AG04450 (cell line): ENCODE measurements around the gene PSTPIP2. TPM values are rescaled to one million over a fixed set of nuclear protein-coding genes. Genes with fewer than 3 reads are reported as not detected.

Experiments used
- CTCF ChIA-PET: fragments of 300-600, 350-600 bp; formaldehyde crosslinking; extraction: SDS; loops from one replicate; lab custom pipeline; 2022; ENCODE audit warnings: antibody characterized with exemption, inconsistent platforms; lab: Charles Lee
- POLR2A ChIA-PET: fragments of 350-600 bp; formaldehyde crosslinking; extraction: SDS; loops from one replicate; lab custom pipeline; 2021; ENCODE audit warnings: antibody characterized with exemption, inconsistent platforms; lab: Yijun Ruan, JAX
- DNase-seq: peaks from one replicate; pipeline ENCODE4 v3.0.0-alpha.2; 2011; ENCODE audit warnings: low read depth, low spot score
- H3K27ac ChIP-seq: one replicate; pipeline ENCODE4 v1.5.1; 2012; ENCODE audit warnings: low read depth, low read length, control low read depth
- H3K27me3 ChIP-seq: one replicate; pipeline ENCODE4 v1.6.0; 2012; ENCODE audit warnings: low read length; ENCODE audit not compliant: control insufficient read depth, insufficient read depth
- H3K4me3 ChIP-seq: 2 replicates; pipeline ENCODE4 v1.5.1; 2011; ENCODE audit warnings: mild to moderate bottlenecking, low read depth, low read length, control low read depth
- H3K9me3 ChIP-seq: 2 replicates; pipeline ENCODE4 v1.5.1; 2012; ENCODE audit warnings: low read length; ENCODE audit not compliant: control insufficient read depth, insufficient read depth
- CTCF ChIP-seq: IDR thresholded peaks from 2 replicates; pipeline ENCODE4 v1.5.1; 2011; ENCODE audit warnings: low read depth, low read length, control low read depth, inconsistent platforms
- polyA plus RNA-seq: library from polyadenylated mRNA; depleted of rRNA; stranded (reverse); fragments of >200 nt; gene quantifications from 2 replicates; pipeline ENCODE4 v1.2.3, GENCODE V29; 2011

The PSTPIP2 gene
- polyA plus RNA-seq, 1 experiment = 12.6 TPM

GRCh38 chr18:46009125-46009840, 62.8 kb downstream of the PSTPIP2 start:
- POLR2A ChIA-PET = interaction anchor here (0.6 kb wide), 1 partner anchor 15 kb away, joined by 11 read pairs; no protein-coding TSS in a partner anchor
- Histone ChIP-seq H3K27me3 (no peaks in the 10 kb centered on the region), H3K27ac (no peak overlapping the region), H3K4me3 (no peak overlapping the region), H3K9me3 (no peaks in the 10 kb centered on the region)
- no peak for TF ChIP-seq CTCF
- CTCF ChIA-PET = interaction anchor here (0.6 to 1.4 kb wide), 2 partner anchors 35 to 164 kb away, joined by 4 to 8 read pairs; no protein-coding TSS in a partner anchor
- DNase-seq = no peak

GRCh38 chr18:46008531-46008930, 63.5 kb downstream of the PSTPIP2 start:
- Histone ChIP-seq H3K4me3 (no peak overlapping the region), H3K27me3 (no peaks in the 10 kb centered on the region), H3K27ac (no peak overlapping the region), H3K9me3 (no peaks in the 10 kb centered on the region)
- CTCF ChIA-PET = no interaction called here
- no peak for TF ChIP-seq CTCF
- POLR2A ChIA-PET = no interaction called here
- no peak for DNase-seq

GRCh38 chr18:46007165-46007564, 64.9 kb downstream of the PSTPIP2 start:
- H3K27ac ChIP-seq = no peak overlapping the region
- no peak overlapping the region for H3K4me3 ChIP-seq
- CTCF ChIA-PET = no interaction called here
- H3K9me3 ChIP-seq = no peaks in the 10 kb centered on the region; the same call in 1 of the 2 replicates
- H3K27me3 ChIP-seq = no peaks in the 10 kb centered on the region
- POLR2A ChIA-PET = no interaction called here
- no peak for DNase-seq
- no peak for TF ChIP-seq CTCF

- no peak for TF ChIP-seq CTCF
Observed at GRCh38 chr18:46002934-46003333, 69.1 kb downstream of the PSTPIP2 start.

GRCh38 chr18:46001892-46002291, 70.2 kb downstream of the PSTPIP2 start:
- no peak overlapping the region for H3K27ac ChIP-seq
- POLR2A ChIA-PET = no interaction called here
- no peak overlapping the region for H3K4me3 ChIP-seq
- TF ChIP-seq CTCF = no peak
- no peaks in the 10 kb centered on the region; the same call in 1 of the 2 replicates for H3K9me3 ChIP-seq
- no peak for DNase-seq
- H3K27me3 ChIP-seq = no peaks in the 10 kb centered on the region
- CTCF ChIA-PET = no interaction called here

More at GRCh38 chr18:46002934-46003333, 69.1 kb downstream of the PSTPIP2 start:
- no peak overlapping the region for H3K4me3 ChIP-seq
- H3K9me3 ChIP-seq = no peaks in the 10 kb centered on the region; the same call in 1 of the 2 replicates
- CTCF ChIA-PET = no interaction called here
- H3K27ac ChIP-seq = no peak overlapping the region
- no peaks in the 10 kb centered on the region for H3K27me3 ChIP-seq
- DNase-seq = no peak
- POLR2A ChIA-PET = no interaction called here
